Upper lobe of left lung (tissue), 6 donors: Measurements from ENCODE around the gene BRF1. TPM values are rescaled to one million over a fixed set of nuclear protein-coding genes. Genes with fewer than 3 reads are reported as not detected.

ENCODE experiments used
- ATAC-seq, 2 donors: fragments of 200-7000 bp; cut with Tn5 transposase; one replicate each; pipeline ENCODE4 v1.9.1; 2022; ENCODE audit warnings: mild to moderate bottlenecking in 2 of 2, moderate library complexity in 2 of 2; ENCODE audit not compliant: low FRiP score in 2 of 2
- DNase-seq, 2 donors: peaks; one replicate each; pipeline ENCODE4 v3.0.0-alpha.2; 2019 to 2020
- H3K27ac ChIP-seq, 4 donors: fragments of 200-600 bp; sonication (generic); one replicate each; pipeline ENCODE4 v1.5.1; 2016 to 2019
- H3K27me3 ChIP-seq, 4 donors: fragments of 200-600 bp; sonication (generic); one replicate each; pipeline ENCODE4 v1.5.1; 2017 to 2019
- H3K36me3 ChIP-seq, 4 donors: fragments of 200-600 bp; sonication (generic); one replicate each; pipeline ENCODE4 v1.5.1; 2016 to 2019
- H3K4me1 ChIP-seq, 4 donors: fragments of 200-600 bp; sonication (generic); one replicate each; pipeline ENCODE4 v1.5.1; 2018 to 2019
- H3K4me3 ChIP-seq, 4 donors: fragments of 200-600 bp; sonication (generic); one replicate each; pipeline ENCODE4 v1.5.1; 2017 to 2019; ENCODE audit warnings: mild to moderate bottlenecking in 2 of 4, moderate library complexity in 1 of 4
- H3K9me3 ChIP-seq, 4 donors: fragments of 200-600 bp; sonication (generic); one replicate each; pipeline ENCODE4 v1.5.1; 2018 to 2019
- EP300 ChIP-seq, 4 donors: sonication (generic); formaldehyde crosslinking; IDR thresholded peaks; one replicate each; pipeline ENCODE4 v1.5.1; 2017; ENCODE audit warnings: antibody characterized with exemption in 4 of 4, control low read depth in 2 of 4
- POLR2A ChIP-seq, 4 donors: fragments of 450-650 bp; IDR thresholded peaks; one replicate each; pipeline ENCODE4 v1.5.1; 2016 to 2017; ENCODE audit warnings: antibody characterized with exemption in 4 of 4, mild to moderate bottlenecking in 2 of 4
- POLR2AphosphoS5 ChIP-seq, 2 donors: sonication (generic); formaldehyde crosslinking; IDR thresholded peaks; one replicate each; pipeline ENCODE4 v1.5.1; 2017; ENCODE audit warnings: antibody characterized with exemption in 2 of 2
- WGBS, 2 donors: methylation state at CpG; one replicate each; pipeline ENCODE4 v1.1.5; 2017 to 2018; 5-methylcytosine and 5-hydroxymethylcytosine counted together
- total RNA-seq, 6 donors: library from RNA; depleted of rRNA in 4 of 6; stranded (reverse); fragments of >200 nt in 4 of 6; gene quantifications; one replicate each; pipeline versions ENCODE4 v1.1.0 to v1.2.1, GENCODE V29; 2016 to 2021
- TF ChIP-seq, protein P1 (sequence below), 6 experiments: fragments of 450-650 bp in 4 of 6; fragments of 200-600 bp in 2 of 6; sonication (generic) in 2 of 6; IDR thresholded peaks; one replicate each; pipeline ENCODE4 v1.5.1; 2016 to 2019; ENCODE audit warnings: antibody characterized with exemption in 6 of 6
- donor health status: DM: no; HTN: no; CAD: no; lungs with moderate emphysema.
- donor health status: DM: no; HTN: yes; CAD: no; lungs with severe emphysema.

BRF1 gene
- total RNA-seq, 6 donors from 2014 or later = 38.6 to 195 (median 52.7) TPM

DNA sequence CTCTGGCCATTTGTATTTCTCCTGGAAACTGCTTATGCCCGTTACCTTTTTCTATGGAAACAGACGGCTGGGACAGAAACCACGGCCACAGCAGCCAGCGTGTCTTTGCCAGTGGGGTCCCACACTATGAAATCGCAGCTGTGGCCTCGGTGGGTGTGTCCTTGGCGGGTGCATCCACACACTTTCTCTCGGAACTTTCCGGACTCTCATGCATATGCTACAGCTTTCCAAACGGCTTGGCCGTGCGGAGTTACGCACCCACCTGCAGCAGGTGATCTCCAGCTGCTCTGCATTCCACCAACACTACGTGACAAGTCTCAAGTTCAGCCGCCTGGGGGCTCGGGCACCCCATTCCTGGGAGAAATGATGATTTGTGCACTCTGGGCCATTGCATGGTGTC, 53.8 kb downstream of the BRF1 start:
- DNase-seq = no peak
- peaks cover 2 to 32% (median 17%) of the 10 kb centered on the region in 4 donors for H3K36me3 ChIP-seq
- H3K27me3 ChIP-seq = no peaks in the 10 kb centered on the region
- H3K27ac ChIP-seq = no peak overlapping the region
- TF ChIP-seq POLR2AphosphoS5 (IDR thresholded peaks at IDR 0.05) = no peak
- TF ChIP-seq, protein P1, sequence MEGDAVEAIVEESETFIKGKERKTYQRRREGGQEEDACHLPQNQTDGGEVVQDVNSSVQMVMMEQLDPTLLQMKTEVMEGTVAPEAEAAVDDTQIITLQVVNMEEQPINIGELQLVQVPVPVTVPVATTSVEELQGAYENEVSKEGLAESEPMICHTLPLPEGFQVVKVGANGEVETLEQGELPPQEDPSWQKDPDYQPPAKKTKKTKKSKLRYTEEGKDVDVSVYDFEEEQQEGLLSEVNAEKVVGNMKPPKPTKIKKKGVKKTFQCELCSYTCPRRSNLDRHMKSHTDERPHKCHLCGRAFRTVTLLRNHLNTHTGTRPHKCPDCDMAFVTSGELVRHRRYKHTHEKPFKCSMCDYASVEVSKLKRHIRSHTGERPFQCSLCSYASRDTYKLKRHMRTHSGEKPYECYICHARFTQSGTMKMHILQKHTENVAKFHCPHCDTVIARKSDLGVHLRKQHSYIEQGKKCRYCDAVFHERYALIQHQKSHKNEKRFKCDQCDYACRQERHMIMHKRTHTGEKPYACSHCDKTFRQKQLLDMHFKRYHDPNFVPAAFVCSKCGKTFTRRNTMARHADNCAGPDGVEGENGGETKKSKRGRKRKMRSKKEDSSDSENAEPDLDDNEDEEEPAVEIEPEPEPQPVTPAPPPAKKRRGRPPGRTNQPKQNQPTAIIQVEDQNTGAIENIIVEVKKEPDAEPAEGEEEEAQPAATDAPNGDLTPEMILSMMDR (IDR thresholded peaks at IDR 0.05) = no peak
- TF ChIP-seq POLR2A (IDR thresholded peaks at IDR 0.05) = no peak
- no peak for TF ChIP-seq EP300 (IDR thresholded peaks at IDR 0.05)
- no peak overlapping the region for H3K4me3 ChIP-seq
- WGBS, 2 donors = 96 to 97% methylated on average over 16 of the region's 16 CpGs
- ATAC-seq = no peak
- H3K4me1 ChIP-seq = peaks cover 17 to 31% (median 22%) of the 10 kb centered on the region in 4 donors
- no peaks in the 10 kb centered on the region for H3K9me3 ChIP-seq

DNA sequence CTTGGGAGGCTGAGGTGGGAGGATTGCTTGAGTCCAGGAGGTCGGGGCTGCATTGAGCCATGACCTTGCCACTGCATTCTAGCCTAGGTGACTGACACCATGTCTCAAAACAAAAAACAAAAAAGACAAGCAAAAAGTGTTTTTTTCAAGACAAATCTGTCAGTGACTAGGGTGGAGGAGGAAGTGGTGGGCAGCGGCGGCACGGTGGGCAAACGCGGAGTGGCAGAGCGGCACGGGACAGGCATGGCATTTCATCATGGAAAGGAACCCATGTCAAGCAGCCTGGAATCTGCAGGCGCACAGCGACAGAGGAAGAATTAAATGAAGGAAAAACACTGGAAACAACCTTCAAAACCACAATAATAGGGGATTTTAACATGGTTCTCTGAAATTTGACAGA, 56.5 kb downstream of the BRF1 start:
- 91 to 92% methylated on average over 10 of the region's 10 CpGs for WGBS, 2 donors
- ATAC-seq (no peak), DNase-seq (no peak)
- Histone ChIP-seq H3K4me3 (no peak overlapping the region), H3K9me3 (no peaks in the 10 kb centered on the region), H3K4me1 (peaks cover 11 to 18% (median 14%) of the 10 kb centered on the region in 4 donors), H3K27ac (no peak overlapping the region), H3K36me3 (peaks cover 0 to 20% (median 5%) of the 10 kb centered on the region in 4 donors), H3K27me3 (no peaks in the 10 kb centered on the region)
- TF ChIP-seq POLR2AphosphoS5 (IDR thresholded peaks at IDR 0.05) = no peak
- TF ChIP-seq POLR2A (IDR thresholded peaks at IDR 0.05) = no peak
- TF ChIP-seq EP300 (IDR thresholded peaks at IDR 0.05) = no peak
- TF ChIP-seq, protein P1 (IDR thresholded peaks at IDR 0.05) = no peak

DNA sequence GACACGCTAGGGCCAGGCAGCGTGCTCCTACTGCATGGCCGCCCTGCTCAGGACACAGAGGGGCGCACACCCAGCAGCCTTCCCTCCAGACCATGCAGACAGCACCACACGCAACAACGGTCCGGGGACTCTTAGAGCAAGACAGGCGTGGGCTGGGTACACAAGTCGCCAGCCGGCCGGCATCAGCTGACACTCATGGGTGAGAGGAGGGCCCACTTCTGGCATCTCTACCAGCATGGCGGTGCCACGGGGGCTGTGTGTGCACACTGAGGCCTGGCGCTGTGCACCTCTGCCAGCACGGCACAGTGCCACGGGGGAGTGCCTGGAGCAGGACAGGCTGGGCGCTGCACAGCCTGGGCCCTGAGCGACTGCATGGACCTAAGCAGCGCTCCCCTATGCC, 59.2 kb downstream of the BRF1 start:
- 85 to 96% methylated on average over 7 to 8 of the region's 19 CpGs for WGBS, 2 donors
- TF ChIP-seq EP300 (IDR thresholded peaks at IDR 0.05) = no peak
- H3K4me3 ChIP-seq = no peak overlapping the region
- H3K9me3 ChIP-seq = no peaks in the 10 kb centered on the region
- no peaks in the 10 kb centered on the region for H3K4me1 ChIP-seq
- peak in 1 of 2 donors; percentile 67 for DNase-seq
- H3K36me3 ChIP-seq = peaks cover 0 to 20% (median 5%) of the 10 kb centered on the region in 4 donors
- H3K27me3 ChIP-seq = no peaks in the 10 kb centered on the region
- ATAC-seq = peak in 1 of 2 donors; percentile 61
- no peak overlapping the region for H3K27ac ChIP-seq

DNA sequence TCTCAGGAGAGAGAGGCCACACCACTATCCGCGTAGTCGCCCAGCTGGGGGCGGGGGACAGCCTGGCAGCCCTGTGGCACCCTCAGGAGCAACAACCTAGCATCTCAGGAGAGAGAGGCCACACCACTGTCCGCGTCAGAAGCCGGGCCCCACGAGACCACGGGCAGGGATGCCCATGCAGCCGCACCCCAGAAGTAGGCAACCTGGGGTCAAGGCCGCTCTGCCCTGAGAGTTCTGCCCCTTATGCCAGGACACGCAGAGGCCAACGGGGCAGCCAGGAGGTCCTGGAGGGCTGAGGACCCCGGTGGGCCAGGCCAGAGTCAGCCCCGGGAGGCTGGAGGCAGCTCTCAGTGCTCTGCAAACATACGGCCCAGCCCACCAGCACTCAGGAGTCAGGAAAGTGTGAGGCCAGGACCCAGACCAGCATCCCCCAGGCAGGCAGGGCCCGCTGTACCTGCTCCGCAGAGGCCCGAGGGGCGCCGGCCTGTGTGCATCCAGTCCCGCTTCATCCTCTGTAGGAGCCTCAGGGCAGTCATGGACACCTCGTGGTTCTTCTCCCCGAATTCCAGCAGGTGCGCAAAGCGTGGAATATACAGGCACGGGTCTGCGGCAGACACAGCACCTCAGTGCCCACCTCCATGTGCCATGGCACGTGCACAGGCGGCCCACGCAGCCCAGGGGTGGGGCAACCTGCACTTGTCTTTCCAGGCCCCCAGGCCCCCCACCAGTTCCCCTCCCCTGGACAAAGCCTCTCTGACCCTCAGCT, 59.8 kb downstream of the BRF1 start:
- peak in 1 of 2 donors; percentile 73 for DNase-seq
- WGBS, 2 donors = 94 to 100% methylated on average over 10 to 15 of the region's 31 CpGs

DNA sequence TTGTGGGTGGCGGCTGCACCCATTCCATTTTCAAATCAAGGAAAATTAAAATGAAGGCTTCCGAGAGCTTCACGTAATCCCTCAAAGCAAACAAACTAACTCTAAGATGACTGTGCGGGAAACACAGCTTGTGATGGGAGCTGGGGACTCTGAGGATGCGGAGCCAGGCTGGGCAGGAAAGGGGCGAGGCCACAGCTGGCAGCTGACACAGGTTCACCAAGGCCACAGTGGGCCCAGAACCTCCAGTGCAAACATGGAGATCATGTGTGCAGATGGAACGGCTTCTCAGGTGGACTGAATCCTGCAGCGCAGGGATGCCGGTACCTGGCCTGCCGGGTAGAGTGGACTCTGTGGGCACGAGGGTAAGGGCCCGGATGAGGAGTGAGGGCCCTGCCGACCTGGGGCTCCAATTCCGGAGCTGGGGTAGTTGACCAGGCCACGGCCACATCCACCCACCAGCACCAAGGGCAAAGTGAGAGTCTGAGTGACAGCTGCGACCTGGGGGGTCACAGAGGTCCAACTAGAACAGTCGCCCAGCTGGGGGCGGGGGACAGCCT, 71.6 kb downstream of the BRF1 start:
- peak in 1 of 2 donors; percentile 49 for DNase-seq
- TF ChIP-seq, protein P1 (IDR thresholded peaks at IDR 0.05) = no peak
- TF ChIP-seq POLR2AphosphoS5 (IDR thresholded peaks at IDR 0.05) = no peak
- no peak for TF ChIP-seq POLR2A (IDR thresholded peaks at IDR 0.05)
- TF ChIP-seq EP300 (IDR thresholded peaks at IDR 0.05) = no peak
- no peak for ATAC-seq
- WGBS, 2 donors = 86 to 93% methylated on average over 8 to 15 of the region's 18 CpGs
- Histone ChIP-seq H3K27me3 (no peaks in the 10 kb centered on the region), H3K27ac (no peak overlapping the region), H3K36me3 (peaks cover 0 to 29% (median 24%) of the 10 kb centered on the region in 4 donors), H3K9me3 (no peaks in the 10 kb centered on the region), H3K4me3 (no peak overlapping the region), H3K4me1 (peaks cover 0 to 5% (median 2%) of the 10 kb centered on the region in 4 donors)

More for the DNA sequence above, 59.8 kb downstream of the BRF1 start:
- Histone ChIP-seq H3K4me3 (no peak overlapping the region), H3K36me3 (peaks cover 0 to 20% (median 5%) of the 10 kb centered on the region in 4 donors), H3K9me3 (no peaks in the 10 kb centered on the region), H3K27me3 (no peaks in the 10 kb centered on the region), H3K27ac (no peak overlapping the region), H3K4me1 (no peaks in the 10 kb centered on the region)
- ATAC-seq = peak in 1 of 2 donors; percentile 61
- TF ChIP-seq POLR2A (IDR thresholded peaks at IDR 0.05) (no peak), EP300 (IDR thresholded peaks at IDR 0.05) (no peak), POLR2AphosphoS5 (IDR thresholded peaks at IDR 0.05) (no peak)
- TF ChIP-seq, protein P1 (IDR thresholded peaks at IDR 0.05) = no peak
